ENCODE measurements around the gene HAAO.
"Not testable (repeated sequence)": the region's sequence is repeated elsewhere in the genome, so short reads cannot be mapped to it uniquely, and the experiment has no call there.

The HAAO gene

GRCh38 chr2:42733852-42734251 lies 58.5 kb downstream of the HAAO start:
- POLR2A ChIA-PET: no interaction called here
- TF ChIP-seq LEF1 (IDR thresholded peaks at IDR 0.05; ENCODE audit: borderline replicate concordance): no peak
- TF ChIP-seq TARDBP (IDR thresholded peaks at IDR 0.05): no peak
- no peak for TF ChIP-seq SUZ12 (IDR thresholded peaks at IDR 0.05)
- TF ChIP-seq FOXM1 (IDR thresholded peaks at IDR 0.05; ENCODE audit: borderline replicate concordance): no peak
- no peak for TF ChIP-seq ELF4 (IDR thresholded peaks at IDR 0.05)
- CTCF ChIA-PET: no interaction called here
- DNase-seq (ENCODE audit: extremely low spot score): no peak

GRCh38 chr2:42731316-42731715 lies 61.1 kb downstream of the HAAO start:
- CTCF ChIA-PET; DNase-seq (ENCODE audit: extremely low spot score); POLR2A ChIA-PET: not testable (repeated sequence)

DNA sequence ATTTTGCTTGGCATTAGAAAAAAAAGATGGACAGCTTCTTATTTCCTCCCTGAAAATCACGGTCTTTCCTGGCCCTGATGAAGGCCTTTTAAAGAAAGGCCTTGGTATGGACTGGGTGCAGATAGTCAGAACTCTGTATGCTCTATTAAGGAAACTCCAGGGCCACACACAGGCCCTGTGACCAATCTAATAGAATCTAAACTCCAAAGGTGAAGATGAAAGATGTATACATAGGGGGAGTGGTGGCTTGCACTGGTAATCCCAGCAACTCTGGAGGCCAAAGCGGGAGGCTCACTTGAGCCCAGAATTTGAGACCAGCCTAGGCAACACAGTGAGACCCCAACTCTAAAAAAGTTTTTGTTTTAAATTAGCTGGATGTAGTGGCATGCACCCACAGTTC lies 65.7 kb downstream of the HAAO start:
- POLR2A ChIA-PET: no interaction called here
- no peak for DNase-seq (ENCODE audit: extremely low spot score)
- CTCF ChIA-PET: no interaction called here
- TF ChIP-seq FOXM1 (IDR thresholded peaks at IDR 0.05; ENCODE audit: borderline replicate concordance) (no peak), BHLHE40 (IDR thresholded peaks at IDR 0.05; ENCODE audit: borderline replicate concordance) (no peak), TARDBP (IDR thresholded peaks at IDR 0.05) (no peak), ARNT (IDR thresholded peaks at IDR 0.05) (no peak), LEF1 (IDR thresholded peaks at IDR 0.05; ENCODE audit: borderline replicate concordance) (no peak), CTBP1 (IDR thresholded peaks at IDR 0.05; ENCODE audit: borderline replicate concordance) (no peak), L3MBTL2 (conservative IDR thresholded peaks at IDR 0.05) (no peak), NFRKB (IDR thresholded peaks at IDR 0.05) (no peak), ELF4 (IDR thresholded peaks at IDR 0.05) (no peak), SUZ12 (IDR thresholded peaks at IDR 0.05) (no peak), HDGF (IDR thresholded peaks at IDR 0.05; ENCODE audit: borderline replicate concordance) (no peak)

- TF ChIP-seq SUZ12 (IDR thresholded peaks at IDR 0.05) (no peak), ELF4 (IDR thresholded peaks at IDR 0.05) (no peak), CTBP1 (IDR thresholded peaks at IDR 0.05; ENCODE audit: borderline replicate concordance) (no peak), HDGF (IDR thresholded peaks at IDR 0.05; ENCODE audit: borderline replicate concordance) (no peak), FOXK2 (IDR thresholded peaks at IDR 0.05) (no peak), NFRKB (IDR thresholded peaks at IDR 0.05) (no peak), FOXA1 (IDR thresholded peaks at IDR 0.05) (no peak), SP1 (IDR thresholded peaks at IDR 0.05) (no peak), FOXM1 (IDR thresholded peaks at IDR 0.05; ENCODE audit: borderline replicate concordance) (no peak)
- TF ChIP-seq, protein P1, sequence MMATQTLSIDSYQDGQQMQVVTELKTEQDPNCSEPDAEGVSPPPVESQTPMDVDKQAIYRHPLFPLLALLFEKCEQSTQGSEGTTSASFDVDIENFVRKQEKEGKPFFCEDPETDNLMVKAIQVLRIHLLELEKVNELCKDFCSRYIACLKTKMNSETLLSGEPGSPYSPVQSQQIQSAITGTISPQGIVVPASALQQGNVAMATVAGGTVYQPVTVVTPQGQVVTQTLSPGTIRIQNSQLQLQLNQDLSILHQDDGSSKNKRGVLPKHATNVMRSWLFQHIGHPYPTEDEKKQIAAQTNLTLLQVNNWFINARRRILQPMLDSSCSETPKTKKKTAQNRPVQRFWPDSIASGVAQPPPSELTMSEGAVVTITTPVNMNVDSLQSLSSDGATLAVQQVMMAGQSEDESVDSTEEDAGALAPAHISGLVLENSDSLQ (IDR thresholded peaks at IDR 0.05): no peak
- POLR2A ChIA-PET: no interaction called here
- DNase-seq (ENCODE audit: extremely low spot score): no peak
- CTCF ChIA-PET: no interaction called here
Observed at GRCh38 chr2:42725657-42726056, 66.7 kb downstream of the HAAO start.

- TF ChIP-seq, protein P1 (IDR thresholded peaks at IDR 0.05): no peak
- no peak for TF ChIP-seq BHLHE40 (IDR thresholded peaks at IDR 0.05; ENCODE audit: borderline replicate concordance)
- TF ChIP-seq FOXM1 (IDR thresholded peaks at IDR 0.05; ENCODE audit: borderline replicate concordance): no peak
- no peak for TF ChIP-seq L3MBTL2 (conservative IDR thresholded peaks at IDR 0.05)
- TF ChIP-seq NFRKB (IDR thresholded peaks at IDR 0.05): no peak
- no peak for TF ChIP-seq FOXA1 (IDR thresholded peaks at IDR 0.05)
- TF ChIP-seq ARNT (IDR thresholded peaks at IDR 0.05): no peak
- no peak for TF ChIP-seq ELF4 (IDR thresholded peaks at IDR 0.05)
- no peak for TF ChIP-seq SUZ12 (IDR thresholded peaks at IDR 0.05)
- no peak for TF ChIP-seq HDGF (IDR thresholded peaks at IDR 0.05; ENCODE audit: borderline replicate concordance)
- no peak for TF ChIP-seq ZNF384 (IDR thresholded peaks at IDR 0.05)
- no peak for TF ChIP-seq FOXK2 (IDR thresholded peaks at IDR 0.05)
- TF ChIP-seq TARDBP (IDR thresholded peaks at IDR 0.05): no peak
- no peak for TF ChIP-seq SP1 (IDR thresholded peaks at IDR 0.05)
- no peak for TF ChIP-seq LEF1 (IDR thresholded peaks at IDR 0.05; ENCODE audit: borderline replicate concordance)
- TF ChIP-seq CTBP1 (IDR thresholded peaks at IDR 0.05; ENCODE audit: borderline replicate concordance): no peak
- CTCF ChIA-PET: no interaction called here
- no peak for DNase-seq (ENCODE audit: extremely low spot score)
- POLR2A ChIA-PET: no interaction called here
Observed at GRCh38 chr2:42724886-42725285, 67.5 kb downstream of the HAAO start.

- POLR2A ChIA-PET: no interaction called here
- TF ChIP-seq ELF4 (IDR thresholded peaks at IDR 0.05) (no peak), NFRKB (IDR thresholded peaks at IDR 0.05) (no peak), FOXK2 (IDR thresholded peaks at IDR 0.05) (no peak), LEF1 (IDR thresholded peaks at IDR 0.05; ENCODE audit: borderline replicate concordance) (no peak), BHLHE40 (IDR thresholded peaks at IDR 0.05; ENCODE audit: borderline replicate concordance) (no peak), TARDBP (IDR thresholded peaks at IDR 0.05) (no peak), SUZ12 (IDR thresholded peaks at IDR 0.05) (no peak), FOXA1 (IDR thresholded peaks at IDR 0.05) (no peak), HDGF (IDR thresholded peaks at IDR 0.05; ENCODE audit: borderline replicate concordance) (no peak), CTBP1 (IDR thresholded peaks at IDR 0.05; ENCODE audit: borderline replicate concordance) (no peak), SP1 (IDR thresholded peaks at IDR 0.05) (no peak), FOXM1 (IDR thresholded peaks at IDR 0.05; ENCODE audit: borderline replicate concordance) (no peak), L3MBTL2 (conservative IDR thresholded peaks at IDR 0.05) (no peak), ARNT (IDR thresholded peaks at IDR 0.05) (no peak), ZNF384 (IDR thresholded peaks at IDR 0.05) (no peak)
- CTCF ChIA-PET: no interaction called here
- no peak for DNase-seq (ENCODE audit: extremely low spot score)
Observed at GRCh38 chr2:42723465-42723864, 68.9 kb downstream of the HAAO start.

DNA sequence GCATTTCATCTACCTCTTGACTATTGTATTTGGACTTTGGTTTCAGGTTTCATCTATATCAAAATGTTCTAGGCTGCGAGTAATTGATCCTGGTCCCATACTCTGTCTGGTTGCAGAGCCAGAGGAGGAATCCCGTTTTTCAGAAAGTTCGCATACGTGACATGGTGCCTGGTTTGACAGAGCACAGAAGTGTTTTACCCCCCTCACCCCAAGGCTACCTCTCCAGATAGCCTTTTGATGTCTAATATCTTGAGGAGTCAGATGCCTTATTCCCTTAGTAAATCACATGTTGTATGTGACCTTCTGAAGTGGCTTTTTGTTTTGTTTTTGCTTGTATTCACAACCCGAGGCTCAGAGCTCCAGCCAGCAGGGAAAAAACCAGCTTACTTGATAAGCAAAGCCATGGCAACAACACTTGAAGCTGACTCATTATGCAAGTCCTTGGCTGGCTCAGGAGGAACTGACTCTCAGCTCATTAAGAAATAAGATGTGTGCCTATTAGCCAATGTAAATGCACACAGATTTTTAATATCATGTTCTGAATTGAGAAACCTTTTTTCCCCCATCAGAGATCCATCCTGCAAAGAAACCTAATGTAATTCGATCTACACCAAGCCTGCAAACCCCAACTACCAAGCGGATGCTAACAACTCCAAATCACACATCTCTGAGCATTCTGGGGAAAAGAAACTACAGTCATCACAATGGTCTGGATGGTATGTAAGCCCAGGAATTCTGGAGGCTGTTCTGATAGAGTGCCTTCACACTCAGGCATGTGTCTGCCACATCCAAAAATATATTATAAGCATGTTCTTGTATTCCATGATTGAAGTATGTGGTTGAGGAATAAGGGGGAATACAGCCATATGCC lies 69.8 kb downstream of the HAAO start:
- no peak for DNase-seq (ENCODE audit: extremely low spot score)
- POLR2A ChIA-PET: no interaction called here

More for the DNA sequence above, 69.8 kb downstream of the HAAO start:
- CTCF ChIA-PET: no interaction called here
- TF ChIP-seq CTBP1 (IDR thresholded peaks at IDR 0.05; ENCODE audit: borderline replicate concordance) (no peak), SP1 (IDR thresholded peaks at IDR 0.05) (no peak), LEF1 (IDR thresholded peaks at IDR 0.05; ENCODE audit: borderline replicate concordance) (no peak), ARNT (IDR thresholded peaks at IDR 0.05) (no peak), FOXK2 (IDR thresholded peaks at IDR 0.05) (no peak), SUZ12 (IDR thresholded peaks at IDR 0.05) (no peak), ZNF384 (IDR thresholded peaks at IDR 0.05) (no peak), FOXM1 (IDR thresholded peaks at IDR 0.05; ENCODE audit: borderline replicate concordance) (no peak), NFRKB (IDR thresholded peaks at IDR 0.05) (no peak), BHLHE40 (IDR thresholded peaks at IDR 0.05; ENCODE audit: borderline replicate concordance) (no peak), L3MBTL2 (conservative IDR thresholded peaks at IDR 0.05) (no peak), HDGF (IDR thresholded peaks at IDR 0.05; ENCODE audit: borderline replicate concordance) (no peak), FOXA1 (IDR thresholded peaks at IDR 0.05) (no peak), TARDBP (IDR thresholded peaks at IDR 0.05) (no peak), ELF4 (IDR thresholded peaks at IDR 0.05) (no peak)
- TF ChIP-seq, protein P1 (IDR thresholded peaks at IDR 0.05): no peak
